WI38 (cell line): ENCODE measurements around the gene LDLRAP1.

ENCODE experiments used
- H3K4me3 ChIP-seq: 2 replicates; pipeline ENCODE4 v1.5.1; 2011; ENCODE audit warnings: low read depth, mild to moderate bottlenecking, control low read depth, low read length
- TF ChIP-seq, protein P1 (sequence below): IDR thresholded peaks from 2 replicates; pipeline ENCODE4 v1.5.1; 2012; ENCODE audit warnings: low read depth, mild to moderate bottlenecking, control low read depth, low read length

Gene LDLRAP1

DNA sequence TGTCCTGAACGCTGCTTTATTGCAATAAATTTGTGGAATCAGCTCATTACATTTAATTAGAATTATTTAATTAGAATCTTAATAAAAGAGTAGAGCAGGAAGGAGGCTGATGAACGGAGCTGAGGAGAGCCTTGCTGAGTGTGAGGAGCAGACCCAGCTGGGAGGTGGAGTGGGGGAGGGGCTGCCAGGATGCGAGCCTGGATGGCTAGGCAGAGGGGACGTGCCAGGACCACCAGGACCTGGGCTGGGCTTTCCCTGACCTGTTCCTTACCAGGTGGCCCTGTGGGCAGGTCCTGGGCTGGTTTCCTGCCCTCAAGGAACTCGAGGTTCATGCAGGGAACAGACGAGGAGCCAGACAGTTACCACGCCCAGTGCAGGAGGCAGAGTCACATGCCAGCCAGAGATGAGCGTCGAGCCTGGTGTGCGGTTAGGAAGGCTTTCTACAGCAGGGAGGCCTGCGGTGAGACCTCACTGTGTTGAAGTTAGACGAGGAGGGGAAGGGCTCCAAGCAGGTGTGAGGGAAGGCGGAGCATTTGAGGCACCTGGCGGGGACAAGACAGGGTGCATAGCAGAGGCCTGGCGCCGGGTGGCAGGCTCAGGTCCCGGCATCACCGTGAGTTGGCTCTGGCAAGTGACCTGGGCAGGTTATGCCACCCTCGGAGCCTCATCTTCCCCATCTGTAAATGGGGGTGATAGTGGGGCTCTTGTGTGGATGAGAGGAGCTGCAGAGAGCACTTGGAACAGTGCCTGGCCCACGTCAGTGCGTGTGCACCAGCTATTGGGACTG is 33.9 kb downstream of the LDLRAP1 start:
- TF ChIP-seq, protein P1, sequence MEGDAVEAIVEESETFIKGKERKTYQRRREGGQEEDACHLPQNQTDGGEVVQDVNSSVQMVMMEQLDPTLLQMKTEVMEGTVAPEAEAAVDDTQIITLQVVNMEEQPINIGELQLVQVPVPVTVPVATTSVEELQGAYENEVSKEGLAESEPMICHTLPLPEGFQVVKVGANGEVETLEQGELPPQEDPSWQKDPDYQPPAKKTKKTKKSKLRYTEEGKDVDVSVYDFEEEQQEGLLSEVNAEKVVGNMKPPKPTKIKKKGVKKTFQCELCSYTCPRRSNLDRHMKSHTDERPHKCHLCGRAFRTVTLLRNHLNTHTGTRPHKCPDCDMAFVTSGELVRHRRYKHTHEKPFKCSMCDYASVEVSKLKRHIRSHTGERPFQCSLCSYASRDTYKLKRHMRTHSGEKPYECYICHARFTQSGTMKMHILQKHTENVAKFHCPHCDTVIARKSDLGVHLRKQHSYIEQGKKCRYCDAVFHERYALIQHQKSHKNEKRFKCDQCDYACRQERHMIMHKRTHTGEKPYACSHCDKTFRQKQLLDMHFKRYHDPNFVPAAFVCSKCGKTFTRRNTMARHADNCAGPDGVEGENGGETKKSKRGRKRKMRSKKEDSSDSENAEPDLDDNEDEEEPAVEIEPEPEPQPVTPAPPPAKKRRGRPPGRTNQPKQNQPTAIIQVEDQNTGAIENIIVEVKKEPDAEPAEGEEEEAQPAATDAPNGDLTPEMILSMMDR = no peak

GRCh38 chr1:25579292-25580252 is 36.2 kb downstream of the LDLRAP1 start:
- TF ChIP-seq, protein P1 = no peak
- H3K4me3 ChIP-seq = no peak overlapping the region

More for the DNA sequence above, 33.9 kb downstream of the LDLRAP1 start:
- no peak overlapping the region for H3K4me3 ChIP-seq

- TF ChIP-seq, protein P1 = no peak
- H3K4me3 ChIP-seq = no peak overlapping the region
These were observed 37.5 kb downstream of the LDLRAP1 start for GRCh38 chr1:25580927-25581326.

DNA sequence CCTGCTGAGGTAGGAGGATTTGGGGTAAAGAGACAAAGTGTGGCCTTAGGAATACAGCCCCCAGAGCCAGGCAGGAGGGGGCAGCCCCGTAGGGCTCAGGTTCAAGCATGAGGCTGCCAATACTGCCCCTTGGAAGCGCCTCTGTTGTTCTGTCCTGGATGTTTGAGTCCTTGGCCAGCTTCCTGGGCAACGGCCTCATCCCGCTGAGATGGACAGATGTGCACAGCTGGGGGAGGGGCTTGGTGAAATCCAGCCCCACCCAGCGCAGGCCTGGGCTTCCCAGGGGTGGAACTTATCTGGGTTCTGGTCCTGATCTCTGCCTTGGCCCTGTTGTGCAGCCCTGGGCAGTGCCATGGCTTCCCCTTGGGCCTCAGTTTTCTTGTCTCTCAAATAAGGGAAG is 38.4 kb downstream of the LDLRAP1 start:
- TF ChIP-seq, protein P1 = no peak
- H3K4me3 ChIP-seq = no peak overlapping the region

- TF ChIP-seq, protein P1 = no peak
These were observed 40.3 kb downstream of the LDLRAP1 start for GRCh38 chr1:25583519-25584370.

GRCh38 chr1:25586181-25586588 is 42.8 kb downstream of the LDLRAP1 start:
- no peak overlapping the region for H3K4me3 ChIP-seq
- TF ChIP-seq, protein P1 = no peak

More at GRCh38 chr1:25583519-25584370, 40.3 kb downstream of the LDLRAP1 start:
- H3K4me3 ChIP-seq = no peak overlapping the region
